Left colon (tissue), 2 donors: ENCODE measurements around the gene GNS. TPM values are rescaled to one million over a fixed set of nuclear protein-coding genes. Genes with fewer than 3 reads are reported as not detected.

Source experiments
- ATAC-seq: fragments of 200-7000 bp; cut with Tn5 transposase; one replicate; pipeline ENCODE4 v1.9.1; 2020; ENCODE audit warnings: mild to moderate bottlenecking, moderate library complexity
- DNase-seq, 2 donors: peaks; one replicate each; pipeline ENCODE4 v3.0.0-alpha.2; 2020
- intact Hi-C, 2 donors: fragments of 100-400 bp; cut with DNase I in 1 of 2; cut with micrococcal nuclease in 1 of 2; formaldehyde crosslinking; loops; one replicate each; pipeline versions ENCODE4 v1.11.2 to v1.14.0; 2022; cut with DNase I, micrococcal nuclease
- total RNA-seq, 2 donors: library from RNA; stranded (reverse); fragmentation: NEBNext Ultra II Directional; extraction: Animal tissue kit (Norgen Biotek cat#: 25700); gene quantifications; one replicate each; pipeline ENCODE4 v1.2.1, GENCODE V29; 2021
- donor health status: DM: no; HTN: no; CAD: no.
- donor health status: DM: yes; HTN: yes; CAD: no.

Gene GNS
- total RNA-seq, 2 donors from 2014 or later: 59.6 to 70.8 TPM

DNA sequence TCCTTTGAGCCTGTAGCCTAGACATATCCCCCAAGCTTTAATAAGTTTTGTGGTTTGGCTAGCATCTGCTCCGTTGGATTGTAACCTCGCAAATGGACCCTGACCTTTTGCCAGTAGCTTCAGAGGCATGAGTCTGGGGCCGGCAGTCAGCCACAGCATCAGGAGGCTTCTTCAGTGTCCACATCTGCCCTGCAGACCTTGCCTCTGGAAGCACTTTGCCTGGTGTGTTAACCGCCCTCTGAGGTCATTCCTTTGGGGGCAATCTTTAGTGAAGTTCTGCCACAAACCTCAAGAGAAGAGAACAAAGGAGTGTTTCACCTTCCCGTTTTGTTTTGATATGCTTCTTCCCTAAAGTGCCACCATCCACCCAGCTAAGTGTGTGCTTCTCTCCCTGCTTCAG lies 71.4 kb downstream of the GNS start:
- no peak for DNase-seq
- peak; percentile 12 for ATAC-seq
- intact Hi-C loops: loop anchor here in 1 of 2 donors (10.0 kb wide), 1 partner anchor 73 kb away; the partner anchor contains the start of gene RASSF3

DNA sequence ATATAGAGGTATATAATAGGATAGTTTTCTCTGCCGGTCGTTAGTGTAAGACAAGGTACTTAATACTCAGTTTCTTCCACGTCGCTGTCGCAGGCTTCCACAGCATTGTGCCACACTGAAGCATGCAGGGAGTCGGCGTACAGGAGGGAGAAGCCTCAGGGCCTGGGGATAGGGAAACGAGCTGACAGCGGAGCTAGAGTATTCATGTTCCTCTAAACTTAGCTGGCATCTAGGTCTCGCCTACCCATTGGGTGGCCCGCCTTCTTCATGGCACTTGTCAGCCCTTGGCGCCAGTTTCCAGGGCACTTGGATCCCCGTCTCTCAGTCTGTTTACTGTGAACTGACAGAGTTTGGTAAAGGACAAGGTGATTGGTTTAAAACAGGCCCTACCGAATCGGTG lies 73.6 kb downstream of the GNS start:
- no peak for ATAC-seq
- DNase-seq: no peak
- intact Hi-C loops: loop anchor here in 1 of 2 donors (10.0 kb wide), 1 partner anchor 71 kb away; the partner anchor contains the start of gene RASSF3

DNA sequence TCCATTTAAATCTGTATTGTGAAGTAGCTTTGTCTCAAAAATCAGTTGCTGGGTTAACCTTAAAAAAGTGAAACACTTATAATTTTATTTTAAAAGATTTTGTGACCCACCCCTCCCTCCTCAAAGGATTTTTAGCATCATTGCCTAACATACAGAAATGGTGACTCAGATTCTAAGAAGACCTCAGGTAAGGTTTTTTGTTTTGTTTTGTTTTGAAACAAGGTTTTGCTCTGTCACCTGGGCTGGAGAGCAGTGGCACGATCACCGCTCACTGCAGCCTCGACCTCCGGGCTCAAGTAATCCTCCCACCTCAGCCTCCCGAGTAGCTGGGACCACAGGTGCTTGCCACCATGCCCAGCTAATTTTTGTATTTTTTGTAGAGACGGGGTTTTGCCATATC lies 74.2 kb downstream of the GNS start:
- intact Hi-C loops: loop anchor here in 1 of 2 donors (10.0 kb wide), 1 partner anchor 70 kb away; the partner anchor contains the start of gene RASSF3
- ATAC-seq (no peak), DNase-seq (no peak)

GRCh38 chr12:64683816-64684543 lies 75.2 kb downstream of the GNS start:
- DNase-seq (no peak), ATAC-seq (no peak)
- intact Hi-C loops: loop anchor here in 1 of 2 donors (10.0 kb wide), 1 partner anchor 69 kb away; the partner anchor contains the start of gene RASSF3

DNA sequence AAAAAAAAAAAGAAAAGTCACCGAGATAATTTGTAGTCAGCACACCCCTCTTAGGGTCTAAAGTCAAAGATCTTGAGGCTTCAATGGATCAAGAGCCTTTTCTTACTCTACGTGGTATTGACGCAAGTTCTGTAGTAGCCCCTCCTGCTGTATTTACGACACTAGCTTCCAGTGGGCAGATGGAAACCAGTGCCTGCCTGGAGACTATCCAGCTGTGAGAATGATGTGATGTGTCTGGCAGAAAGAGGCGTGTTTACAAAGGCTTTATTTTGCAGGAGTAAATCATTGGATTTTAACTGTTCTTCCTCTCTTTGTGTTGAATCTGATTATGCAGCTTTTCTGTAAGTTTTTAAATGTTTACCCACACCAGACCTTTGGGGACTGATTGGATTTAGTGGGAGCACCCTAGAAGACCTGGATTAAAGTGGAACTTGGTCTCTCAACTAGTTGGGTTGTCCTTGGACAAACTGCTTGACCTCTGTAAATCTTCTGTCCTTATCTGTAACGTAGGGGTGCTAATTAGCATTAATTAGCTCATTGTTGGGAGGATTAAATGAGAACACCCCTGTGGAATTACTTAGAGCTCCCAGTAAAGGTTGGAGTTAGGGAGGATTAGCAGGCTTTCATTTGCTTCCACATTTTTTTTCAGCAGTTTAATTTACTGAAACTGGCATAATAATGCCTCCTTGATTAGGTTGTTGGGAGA lies 76.5 kb downstream of the GNS start:
- no peak for ATAC-seq
- DNase-seq: peak in 1 of 2 donors; percentile 57
- intact Hi-C loops: loop anchor here in 1 of 2 donors (10.0 kb wide), 1 partner anchor 68 kb away; the partner anchor contains the start of gene RASSF3

GRCh38 chr12:64681200-64682052 lies 77.8 kb downstream of the GNS start:
- DNase-seq (no peak), ATAC-seq (no peak)
- intact Hi-C loops: loop anchor here in 1 of 2 donors (10.0 kb wide), 1 partner anchor 67 kb away; the partner anchor contains the start of gene RASSF3

- DNase-seq: peak in 1 of 2 donors; percentile 49
- ATAC-seq: peak; percentile 72
- intact Hi-C loops: loop anchor here in 1 of 2 donors (10.0 kb wide), 1 partner anchor 65 kb away; the partner anchor contains the start of gene RASSF3
These were observed 79.0 kb downstream of the GNS start for GRCh38 chr12:64680235-64680634.

DNA sequence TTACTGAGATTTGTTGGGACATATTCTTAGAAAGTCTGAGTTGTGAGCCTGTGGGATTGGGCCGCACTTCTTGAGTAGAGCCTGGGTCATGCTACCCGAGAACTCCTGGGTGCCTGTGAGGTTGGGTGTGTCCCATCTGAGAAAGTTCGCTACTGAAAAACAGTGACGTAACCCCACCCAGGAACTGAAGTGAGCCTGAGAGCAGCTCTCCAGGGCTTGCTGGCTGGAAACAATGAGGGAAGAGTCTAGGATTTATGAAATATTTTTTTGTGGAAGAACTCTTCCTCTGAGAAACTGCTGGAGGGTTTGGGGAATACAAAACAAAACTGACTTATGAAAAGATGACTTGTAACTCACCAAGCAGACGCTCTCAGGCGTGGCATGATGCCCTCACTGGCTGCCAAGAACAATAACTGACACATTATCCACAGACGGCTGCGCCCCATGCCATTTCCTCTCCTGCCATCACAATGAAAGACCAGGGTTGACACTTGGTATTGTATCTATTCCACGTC lies 79.7 kb downstream of the GNS start:
- intact Hi-C loops: loop anchor here (10.0 kb wide), 2 partner anchors 55 to 65 kb away; partner anchors contain the start of gene RASSF3 (in 1 of the 2)
- DNase-seq (peak; percentile 75 to 85), ATAC-seq (peak; percentile 77)

GRCh38 chr12:64678835-64679234 lies 80.4 kb downstream of the GNS start:
- ATAC-seq (no peak), DNase-seq (no peak)
- intact Hi-C loops: loop anchor here in 1 of 2 donors (10.0 kb wide), 1 partner anchor 54 kb away; no protein-coding TSS in a partner anchor

DNA sequence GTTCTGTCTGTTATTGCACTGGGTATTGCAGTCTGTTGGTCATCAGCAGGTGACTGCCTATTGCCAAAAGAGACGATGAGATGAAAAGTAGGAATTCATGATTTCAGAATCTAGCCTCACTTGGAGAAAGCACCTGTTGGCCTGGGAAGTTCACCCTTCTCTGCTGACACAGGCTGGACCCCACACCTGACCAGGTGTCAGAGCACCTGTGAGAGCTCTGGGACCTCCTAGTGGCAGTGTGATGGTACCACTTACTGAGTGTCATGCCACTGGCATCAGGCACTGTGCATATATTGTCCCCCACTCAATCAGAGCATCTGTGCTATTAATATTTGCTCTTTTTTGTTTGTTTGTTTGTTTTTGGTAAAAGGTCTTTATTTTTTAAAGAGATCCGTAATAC lies 81.0 kb downstream of the GNS start:
- intact Hi-C loops: loop anchor here in 1 of 2 donors (10.0 kb wide), 1 partner anchor 53 kb away; no protein-coding TSS in a partner anchor
- ATAC-seq (no peak), DNase-seq (no peak)

GRCh38 chr12:64675795-64676194 lies 83.4 kb downstream of the GNS start:
- ATAC-seq (peak; percentile 41), DNase-seq (peak in 1 of 2 donors; percentile 72)
- intact Hi-C loops: loop anchor here in 1 of 2 donors (10.0 kb wide), 1 partner anchor 51 kb away; no protein-coding TSS in a partner anchor

- no peak for DNase-seq
- ATAC-seq: no peak
- intact Hi-C loops: loop anchor here in 1 of 2 donors (10.0 kb wide), 1 partner anchor 50 kb away; no protein-coding TSS in a partner anchor
These were observed 84.8 kb downstream of the GNS start for GRCh38 chr12:64674367-64674922.

DNA sequence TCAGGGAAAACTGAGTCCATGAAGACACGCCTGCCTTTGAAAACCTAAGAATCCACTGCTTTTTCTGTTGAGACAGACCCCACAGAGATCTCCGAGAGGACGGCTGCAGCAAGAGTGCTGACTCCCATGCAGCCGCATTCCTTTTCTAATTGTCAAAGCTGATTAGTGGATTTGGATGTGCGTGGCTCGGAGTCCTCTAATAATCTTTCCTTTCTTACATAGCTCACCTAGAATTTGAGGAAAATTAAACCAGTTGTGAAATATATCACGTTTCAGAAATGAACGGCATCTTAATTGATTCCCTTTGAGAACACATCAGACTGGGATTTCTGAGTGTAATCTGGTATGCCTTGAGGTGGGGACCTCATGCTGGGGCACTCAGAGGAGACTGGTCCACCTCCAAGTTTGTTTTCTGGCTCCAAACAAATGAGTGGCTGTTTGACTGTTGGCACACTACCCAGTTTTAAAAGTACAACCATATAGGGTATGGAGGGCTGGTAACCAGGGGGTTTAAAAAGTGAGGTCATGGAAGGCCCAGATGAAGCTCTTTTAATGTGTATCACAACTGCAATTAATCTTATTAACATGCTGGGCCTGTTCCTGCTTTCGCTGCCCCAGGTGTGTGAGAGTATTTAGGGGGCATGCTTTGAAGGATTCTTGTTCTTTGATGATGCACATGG lies 85.6 kb downstream of the GNS start:
- DNase-seq (no peak), ATAC-seq (no peak)
- intact Hi-C loops: loop anchor here in 1 of 2 donors (10.0 kb wide), 1 partner anchor 49 kb away; no protein-coding TSS in a partner anchor

DNA sequence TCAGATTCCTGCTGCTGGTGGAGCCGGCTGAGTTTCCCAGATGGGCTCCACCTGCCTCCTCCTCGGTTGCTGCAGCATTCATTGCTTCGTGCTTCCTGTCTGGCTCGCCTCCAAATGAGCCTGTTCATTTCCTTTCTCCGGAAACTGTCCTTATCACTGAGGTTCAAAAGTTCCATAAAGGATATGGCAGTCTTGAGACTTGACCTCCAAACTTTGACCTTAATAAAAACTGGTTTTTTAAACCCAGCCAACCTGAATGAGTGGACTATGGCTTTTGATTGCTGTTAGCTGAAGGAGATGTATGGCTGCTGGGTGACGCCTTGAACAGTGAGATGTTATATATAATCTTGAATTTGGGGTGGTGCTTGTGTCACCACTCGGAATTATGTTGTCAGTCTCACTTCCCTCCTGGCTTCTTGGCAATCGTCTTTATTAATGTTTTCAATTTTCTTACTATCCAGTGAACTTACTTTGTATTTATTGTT lies 86.2 kb downstream of the GNS start:
- intact Hi-C loops: loop anchor here in 1 of 2 donors (10.0 kb wide), 1 partner anchor 48 kb away; no protein-coding TSS in a partner anchor
- ATAC-seq (peak; percentile 69), DNase-seq (peak; percentile 92 to 93)

DNA sequence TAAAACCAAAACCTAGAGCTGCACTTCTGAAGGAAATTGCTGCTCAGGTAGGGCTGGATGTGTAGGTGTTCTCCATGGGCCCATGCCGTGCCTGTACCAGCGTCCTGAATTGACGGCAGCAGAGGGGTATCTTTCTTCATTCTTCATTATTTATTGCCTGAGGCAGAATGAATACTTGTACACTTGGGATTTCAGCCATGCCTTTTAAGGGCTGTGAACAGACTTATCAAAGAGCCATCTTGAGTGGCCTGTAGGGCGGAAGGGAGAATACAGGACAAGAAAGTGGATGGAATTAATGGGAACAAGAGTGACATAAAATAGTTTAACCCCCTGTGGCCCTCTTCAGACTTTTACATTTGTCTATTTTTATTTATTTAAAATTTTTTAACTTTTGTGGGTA lies 87.5 kb downstream of the GNS start:
- intact Hi-C loops: loop anchor here in 1 of 2 donors (10.0 kb wide), 1 partner anchor 47 kb away; no protein-coding TSS in a partner anchor
- ATAC-seq (peak; percentile 11), DNase-seq (no peak)

DNA sequence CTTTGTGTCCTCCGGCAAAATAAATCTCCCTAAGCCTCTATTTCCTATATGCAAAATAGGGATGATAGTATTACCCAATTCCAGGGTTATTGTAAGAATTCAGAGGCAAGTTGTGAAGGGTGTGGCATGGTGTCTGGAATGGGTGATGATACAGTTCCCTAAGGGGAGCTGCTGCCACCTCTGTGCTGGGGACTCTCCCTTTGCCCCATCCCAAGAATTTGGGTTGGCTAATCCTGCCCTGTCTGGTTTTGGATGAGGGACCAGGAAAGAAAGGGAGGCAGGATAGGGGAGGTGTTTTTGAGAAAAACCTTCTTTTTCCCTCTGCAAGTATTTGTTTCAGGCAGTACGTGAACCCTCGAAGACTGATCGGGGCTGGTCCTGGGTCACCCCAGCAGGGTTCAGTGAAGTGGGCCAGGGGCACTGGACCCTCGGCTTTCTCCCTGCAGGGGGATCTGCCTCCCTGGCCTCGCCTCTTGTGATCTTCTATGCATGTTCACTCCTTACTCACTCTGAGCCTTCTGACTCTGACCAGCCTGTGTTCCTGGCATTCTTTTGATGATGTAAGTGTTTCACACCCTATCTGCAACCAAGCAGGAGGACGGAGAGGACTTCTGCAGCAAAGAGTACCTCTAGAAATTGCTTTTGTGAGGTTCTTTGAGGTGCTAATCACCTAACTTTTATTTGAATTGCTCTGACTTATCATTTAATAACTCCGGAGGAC lies 88.1 kb downstream of the GNS start:
- DNase-seq: peak in 1 of 2 donors; percentile 51
- intact Hi-C loops: loop anchor here in 1 of 2 donors (10.0 kb wide), 1 partner anchor 46 kb away; no protein-coding TSS in a partner anchor
- peak; percentile 44 for ATAC-seq
